GM21390 (cell line): Measurements from ENCODE around the gene LCP1.
"Not testable (repeated sequence)": the region's sequence is repeated elsewhere in the genome, so short reads cannot be mapped to it uniquely, and the experiment has no call there.

ENCODE experiments used
- ATAC-seq: cut with Tn5 transposase; IDR thresholded peaks from one replicate; pipeline ENCODE4 v1.9.1; 2021; ENCODE audit not compliant: unreplicated experiment

The LCP1 gene

DNA sequence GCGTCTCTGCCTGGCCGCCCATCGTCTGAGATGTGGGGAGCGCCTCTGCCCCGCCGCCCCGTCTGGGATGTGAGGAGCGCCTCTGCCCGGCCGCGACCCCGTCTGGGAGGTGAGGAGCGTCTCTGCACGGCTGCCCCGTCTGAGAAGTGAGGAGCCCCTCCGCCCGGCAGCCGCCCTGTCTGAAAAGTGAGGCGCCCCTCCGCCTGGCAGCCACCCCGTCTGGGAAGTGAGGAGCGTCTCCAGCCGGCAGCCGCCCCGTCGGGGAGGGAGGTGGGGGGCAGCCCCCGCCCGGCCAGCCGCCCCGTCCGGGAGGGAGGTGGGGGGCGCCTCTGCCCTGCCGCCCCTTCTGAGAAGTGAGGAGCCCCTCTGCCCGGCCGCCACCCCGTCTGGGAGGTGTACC, 19.2 kb downstream of the LCP1 start:
- ATAC-seq: not testable (repeated sequence)

DNA sequence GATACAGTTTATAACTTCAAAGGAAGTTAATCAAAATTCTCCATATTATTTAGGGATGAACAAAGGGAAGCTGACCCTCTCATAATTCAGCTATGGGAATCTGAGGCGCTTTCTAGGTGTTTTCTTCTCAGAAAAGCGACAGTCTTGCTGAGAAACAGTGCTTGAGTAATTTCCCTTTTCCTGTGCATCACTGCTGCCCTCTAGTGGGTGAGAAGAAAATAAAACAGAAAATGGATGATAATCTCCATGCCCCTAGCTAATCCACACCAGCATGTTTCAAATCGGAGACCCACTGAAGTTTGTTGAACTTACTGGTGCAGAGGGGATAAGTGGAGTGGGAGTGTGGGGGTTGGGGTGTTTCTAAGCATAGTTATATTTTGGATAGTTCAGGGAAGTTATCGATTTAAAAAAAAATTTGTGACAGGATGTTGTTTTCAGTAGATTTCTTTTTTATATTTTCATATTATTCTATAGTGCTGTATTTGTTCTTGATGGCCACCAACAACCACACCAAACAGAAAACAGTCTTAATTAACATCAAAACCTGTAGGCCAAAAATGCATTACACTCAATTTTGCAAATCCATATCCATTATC, 21.4 kb downstream of the LCP1 start:
- no peak for ATAC-seq

DNA sequence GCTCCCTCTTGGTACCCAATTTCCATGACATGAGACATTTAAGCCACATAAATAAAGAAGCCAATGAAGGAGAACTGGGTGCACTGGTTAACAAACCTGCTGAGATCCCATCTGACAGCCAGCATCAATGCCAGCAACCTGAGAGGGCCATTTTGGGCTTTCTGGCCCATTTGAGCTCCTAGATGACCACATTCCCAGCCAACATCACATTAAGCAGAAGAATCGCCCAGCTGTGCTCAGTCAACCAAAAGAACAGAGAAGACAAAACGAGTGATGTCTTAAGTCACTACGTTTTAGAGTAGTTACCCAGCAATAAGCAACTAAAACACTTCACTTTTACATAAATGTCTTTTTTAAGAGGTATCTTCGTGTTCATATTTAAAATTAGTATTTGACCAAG, 21.9 kb downstream of the LCP1 start:
- no peak for ATAC-seq

DNA sequence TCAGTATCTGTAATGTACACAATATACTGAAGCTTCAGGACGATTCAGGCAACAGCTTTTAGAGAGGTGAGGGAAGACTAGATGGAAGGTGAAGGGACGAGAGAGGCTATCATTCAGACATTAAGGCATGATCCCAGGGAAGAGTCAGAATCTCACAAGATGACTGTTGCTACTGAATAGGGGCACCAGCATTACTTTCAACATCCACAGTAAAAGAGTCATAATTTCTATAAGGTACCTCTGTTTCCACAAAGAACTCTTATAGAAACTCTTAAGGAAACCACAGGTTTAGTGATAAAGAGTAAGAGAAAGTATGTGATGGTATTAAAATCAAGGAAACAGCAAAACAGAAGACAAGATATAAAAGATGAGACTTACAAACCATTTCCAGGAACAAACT, 23.0 kb downstream of the LCP1 start:
- ATAC-seq: no peak

DNA sequence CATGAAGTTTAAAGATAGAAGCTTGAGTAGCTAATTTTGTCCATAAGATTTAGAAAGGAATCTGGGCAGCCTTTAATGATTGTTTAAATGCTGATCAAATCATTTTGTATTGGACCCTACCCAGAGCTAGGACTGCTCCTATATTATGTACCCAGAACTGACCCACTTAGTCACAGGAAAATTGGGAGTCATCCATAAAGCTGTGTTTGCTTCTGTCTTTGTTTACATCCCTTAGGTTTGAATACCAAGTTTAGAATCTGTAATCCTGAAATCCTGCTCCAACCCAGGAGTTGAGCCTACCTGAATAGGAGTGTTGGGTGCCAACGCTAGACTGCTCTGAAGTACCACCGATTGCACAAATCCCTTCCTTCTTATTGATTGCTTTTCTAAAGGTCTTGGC, 23.8 kb downstream of the LCP1 start:
- no peak for ATAC-seq

DNA sequence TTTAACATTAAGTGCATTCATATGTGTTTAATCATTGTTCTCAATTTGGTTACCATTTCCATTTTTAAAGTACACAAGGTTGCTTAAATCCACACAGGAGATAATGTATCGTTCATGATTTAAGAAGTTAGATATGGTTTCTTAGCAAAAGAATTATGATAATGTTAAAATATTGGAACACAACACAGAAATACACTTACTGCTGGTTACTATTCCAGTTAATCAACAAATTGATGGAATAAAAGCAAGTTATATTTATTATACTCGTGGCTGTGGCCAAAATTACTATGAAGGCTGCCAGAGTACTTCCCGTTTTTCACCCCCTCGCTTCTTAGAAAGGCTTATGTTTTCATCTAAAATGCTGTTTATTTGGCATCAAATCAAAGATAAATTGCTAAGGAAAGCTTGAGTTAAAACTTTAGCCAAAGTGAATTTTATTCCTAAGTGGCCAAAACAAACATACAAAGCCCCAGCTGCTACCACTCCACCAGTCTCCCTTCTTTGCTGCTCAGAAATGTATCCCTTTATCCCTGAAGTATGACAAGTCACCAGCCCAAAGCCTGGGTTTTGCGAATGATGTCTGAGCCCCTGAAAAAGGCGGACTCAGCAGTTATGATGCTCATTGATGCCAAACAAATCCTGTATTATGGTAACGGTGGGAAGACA, 27.7 kb downstream of the LCP1 start:
- ATAC-seq: no peak

DNA sequence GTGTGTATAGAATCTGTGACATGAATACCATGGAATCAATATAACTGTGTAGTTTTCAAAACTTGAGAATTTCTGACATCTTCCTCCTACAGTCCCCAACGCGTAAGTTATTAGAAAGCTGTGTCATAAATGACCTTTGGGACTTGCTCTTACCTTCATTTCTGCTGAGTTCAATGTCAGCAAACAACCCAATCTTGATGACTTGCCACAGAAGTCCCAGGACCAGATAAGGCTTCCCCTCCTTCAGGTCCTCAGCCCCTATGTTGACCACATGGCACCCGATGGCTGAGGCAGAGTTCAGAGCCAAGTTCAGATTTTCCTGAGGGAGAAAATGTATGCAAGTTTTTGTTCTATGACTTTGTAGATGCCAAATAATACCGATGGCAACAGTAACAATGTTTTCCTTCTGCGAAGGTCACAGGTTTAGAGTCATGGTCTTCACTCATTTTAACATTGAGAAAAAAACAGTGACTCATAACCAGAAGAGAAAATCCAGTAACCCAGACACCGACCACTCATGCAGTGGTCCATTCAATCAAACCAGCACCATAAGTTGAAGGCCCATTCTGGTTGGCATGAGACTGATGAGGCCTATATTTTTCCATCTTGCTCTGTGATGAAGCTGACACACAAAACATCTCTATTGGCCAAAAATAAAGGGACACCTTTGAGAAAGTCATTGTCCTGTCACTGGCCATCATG, 29.2 kb downstream of the LCP1 start:
- ATAC-seq: no peak

DNA sequence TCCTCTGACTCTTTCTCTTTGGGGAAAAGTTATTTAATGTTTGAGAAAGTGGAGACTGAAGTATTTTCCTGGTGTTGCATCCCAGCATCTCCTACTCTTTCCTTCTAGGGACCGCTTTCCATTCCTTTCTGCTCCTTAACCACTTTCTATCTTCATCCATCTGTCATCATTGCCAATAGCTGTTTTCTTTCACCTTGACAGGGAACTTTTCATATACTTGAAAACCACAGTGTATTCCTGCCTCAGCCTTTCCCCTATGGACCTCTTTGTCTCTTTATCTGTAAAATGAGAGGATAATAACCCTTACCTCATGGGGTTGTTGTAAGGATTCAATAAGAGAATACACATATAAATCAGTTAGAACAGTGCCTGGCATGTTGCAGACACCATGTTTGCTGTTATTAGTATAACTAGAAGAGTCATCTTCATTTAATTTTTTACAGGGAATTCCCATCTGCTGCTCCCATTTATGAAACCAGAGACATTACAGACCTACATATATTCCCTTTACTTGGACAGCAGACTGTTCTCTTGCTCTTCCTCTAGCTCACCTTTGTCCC, 31.8 kb downstream of the LCP1 start:
- ATAC-seq: no peak

DNA sequence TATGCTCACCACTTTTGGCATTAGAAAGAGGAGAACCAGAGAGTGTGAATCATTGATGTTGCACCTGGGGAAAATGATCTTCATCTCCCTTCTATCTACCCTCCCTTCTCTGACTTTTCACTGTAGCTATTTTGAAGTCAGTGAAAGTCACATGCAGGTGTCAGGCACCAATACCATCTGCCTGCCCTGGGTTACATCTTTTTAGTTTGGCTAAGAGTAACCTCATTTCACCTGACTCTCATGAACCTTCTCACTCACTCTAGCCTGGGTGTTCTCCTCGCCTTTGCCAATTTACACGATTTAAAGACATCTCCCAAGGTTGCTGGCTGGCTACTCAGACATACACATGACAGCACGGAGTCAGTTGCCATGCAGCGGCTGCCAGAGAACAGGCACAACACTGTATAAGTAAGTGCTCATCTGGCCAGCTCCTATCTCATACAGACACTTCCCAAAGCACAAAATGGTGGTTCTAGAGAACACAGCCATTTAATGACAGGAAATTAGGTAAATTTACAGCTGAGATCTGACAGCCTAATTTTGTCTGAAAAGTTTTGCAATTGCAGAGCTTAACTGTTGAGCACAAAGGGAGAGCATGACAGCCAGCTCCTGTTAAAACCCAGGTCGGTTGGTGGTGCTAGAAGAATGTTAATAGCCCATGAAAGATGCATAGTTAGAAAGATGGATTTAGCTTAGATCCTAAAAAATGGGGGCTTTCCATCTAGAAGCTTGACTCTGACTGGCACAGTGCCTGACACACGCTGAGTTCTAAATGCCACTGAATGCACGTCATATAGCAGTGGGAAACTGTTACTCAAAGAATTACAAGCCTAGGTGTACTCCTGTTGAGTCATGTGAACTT, 32.5 kb downstream of the LCP1 start:
- no peak for ATAC-seq

DNA sequence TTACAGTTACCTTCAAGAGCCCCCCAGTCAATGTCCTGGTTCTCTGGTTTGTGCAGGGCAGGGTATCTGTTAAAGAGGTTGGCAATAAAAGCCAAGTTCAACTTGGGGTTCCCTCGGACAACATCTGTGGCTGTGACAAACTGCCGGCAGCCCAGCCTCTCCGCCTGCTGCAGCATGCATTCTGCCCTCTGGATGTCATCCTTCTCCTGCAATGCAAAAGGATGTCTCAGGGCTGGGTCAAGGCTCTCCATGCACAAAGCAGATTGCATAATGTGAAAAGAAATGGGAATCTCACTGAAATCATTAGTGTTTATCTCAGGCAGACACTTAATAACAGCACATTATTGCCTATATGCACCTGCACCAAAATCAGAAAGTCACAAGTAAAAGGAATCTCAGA, 35.1 kb downstream of the LCP1 start:
- ATAC-seq: no peak

DNA sequence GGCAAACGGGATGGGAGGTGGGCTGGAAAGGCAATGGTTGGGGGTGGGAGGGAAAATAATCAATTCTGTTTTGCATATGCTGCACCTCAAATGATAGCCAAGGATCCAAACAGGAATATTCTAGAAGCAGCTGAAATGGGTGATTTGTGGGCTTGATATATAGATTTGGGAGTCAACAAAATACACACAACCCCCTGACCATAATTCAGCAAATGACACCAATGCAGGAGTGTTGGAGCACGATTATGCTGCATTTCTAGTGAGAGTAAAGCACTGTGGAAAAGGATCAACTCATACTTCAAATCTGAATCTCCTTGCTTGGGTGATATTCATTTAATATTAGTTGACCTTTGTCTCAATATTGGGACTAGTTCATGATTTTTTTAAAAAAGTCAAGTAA, 36.0 kb downstream of the LCP1 start:
- no peak for ATAC-seq

DNA sequence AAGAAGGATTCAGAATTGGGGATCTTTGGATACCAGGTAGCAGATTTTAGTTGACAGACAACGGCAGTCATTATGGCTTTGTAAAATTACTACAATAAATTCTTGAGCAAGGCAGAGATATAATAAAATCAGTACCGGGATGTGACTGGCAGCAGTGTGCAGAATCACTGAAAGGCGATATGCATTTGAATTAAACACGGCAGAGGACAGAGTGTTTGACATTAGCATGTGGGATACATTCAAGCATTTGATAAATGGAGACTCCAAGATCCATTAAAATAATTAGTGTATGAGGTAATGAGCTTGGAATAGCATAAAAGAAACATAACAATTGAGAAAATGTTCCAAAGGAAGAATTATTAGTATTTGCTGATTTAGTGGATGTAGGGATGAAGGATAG, 36.8 kb downstream of the LCP1 start:
- ATAC-seq: no peak

DNA sequence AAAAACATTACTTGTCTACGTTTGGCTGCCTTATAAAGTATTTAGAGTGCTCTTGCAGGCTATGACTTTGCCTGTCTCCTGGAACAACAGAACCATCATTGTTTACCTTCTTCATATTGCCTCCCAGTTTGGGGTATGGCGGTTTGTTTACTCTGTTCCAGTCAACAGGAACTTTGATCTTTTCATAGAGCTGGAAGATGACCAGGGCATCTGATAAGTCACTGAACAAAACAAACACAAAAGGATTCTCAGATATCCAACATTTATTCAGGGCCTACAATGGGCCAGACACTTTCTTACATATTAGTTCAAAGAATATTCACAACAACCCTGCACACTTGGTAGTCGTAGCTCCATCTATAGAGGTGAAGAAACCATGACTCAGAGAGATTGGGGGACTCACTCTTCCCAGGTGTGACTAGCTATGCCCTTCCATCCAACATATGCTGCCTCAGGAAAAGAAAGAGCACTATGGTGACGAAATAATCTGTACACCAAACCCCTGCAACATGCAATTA, 38.7 kb downstream of the LCP1 start:
- ATAC-seq: no peak

DNA sequence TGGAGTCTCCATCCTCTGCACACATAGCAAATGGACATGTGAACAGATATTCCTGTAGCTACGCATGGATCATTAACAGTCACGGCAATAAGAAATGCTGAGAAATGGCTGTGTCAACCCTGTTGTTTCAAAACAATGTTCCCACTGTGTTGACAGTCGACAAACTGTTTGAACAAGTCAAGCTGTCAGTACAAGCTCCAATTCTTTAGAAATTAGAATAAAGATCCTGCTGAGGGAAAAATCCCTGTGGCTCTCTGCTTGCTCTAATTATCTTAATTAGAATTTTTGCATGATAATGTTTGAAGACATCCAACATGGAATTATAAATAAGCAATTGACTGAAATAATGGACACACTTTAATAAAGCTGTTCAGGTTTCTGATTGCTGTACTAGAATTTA, 39.2 kb downstream of the LCP1 start:
- ATAC-seq: no peak

DNA sequence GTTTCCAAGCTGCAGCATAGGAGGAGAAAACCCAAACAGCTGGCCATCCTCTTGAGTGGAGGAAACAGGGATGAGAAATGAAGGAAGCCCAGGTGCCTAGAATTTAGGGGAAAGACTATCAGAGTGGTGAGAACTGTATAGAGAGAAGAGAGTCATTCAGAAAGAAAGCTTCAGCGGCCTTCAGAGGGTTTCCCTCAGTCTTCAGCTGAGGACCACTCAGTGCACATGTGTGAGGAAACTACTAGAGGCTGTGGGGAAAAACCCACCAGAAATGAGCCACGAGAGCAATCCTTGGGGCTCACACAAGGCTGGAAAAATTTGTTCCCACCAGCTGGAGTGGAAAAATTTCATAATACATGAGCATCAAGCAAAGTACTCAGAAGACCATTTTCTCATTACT, 41.9 kb downstream of the LCP1 start:
- ATAC-seq: no peak

DNA sequence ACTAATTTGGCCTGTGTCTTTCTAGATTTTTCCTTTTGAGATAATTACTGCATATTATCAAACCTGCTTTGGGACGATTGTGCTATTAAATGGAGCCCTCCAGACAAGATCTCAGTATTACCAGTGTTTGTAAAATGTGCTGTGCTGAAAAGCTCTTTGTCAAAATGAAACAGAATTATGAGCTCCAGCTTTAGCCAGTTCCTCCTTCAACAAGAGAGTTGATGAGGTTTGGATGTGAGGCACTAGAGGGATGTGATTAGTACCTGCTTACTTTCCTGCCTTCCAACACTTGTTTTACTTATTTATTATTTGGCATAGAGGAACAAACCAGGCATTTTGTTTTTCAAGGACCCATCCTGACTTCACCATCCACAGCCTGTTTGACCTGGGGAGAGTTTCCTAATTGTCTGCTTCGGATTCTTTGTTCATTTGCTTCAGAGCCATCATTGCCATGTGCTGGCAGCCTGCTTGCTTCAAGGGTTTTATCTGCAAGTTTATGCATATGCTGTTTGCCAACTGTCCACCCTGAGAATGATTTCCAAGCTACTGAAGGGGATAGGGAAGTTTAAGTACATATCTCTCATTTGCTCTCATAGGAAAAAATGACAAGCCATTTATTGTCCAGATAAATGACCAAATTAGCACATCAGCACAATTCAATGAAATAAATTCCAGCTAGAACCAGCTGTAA, 44.2 kb downstream of the LCP1 start:
- no peak for ATAC-seq

DNA sequence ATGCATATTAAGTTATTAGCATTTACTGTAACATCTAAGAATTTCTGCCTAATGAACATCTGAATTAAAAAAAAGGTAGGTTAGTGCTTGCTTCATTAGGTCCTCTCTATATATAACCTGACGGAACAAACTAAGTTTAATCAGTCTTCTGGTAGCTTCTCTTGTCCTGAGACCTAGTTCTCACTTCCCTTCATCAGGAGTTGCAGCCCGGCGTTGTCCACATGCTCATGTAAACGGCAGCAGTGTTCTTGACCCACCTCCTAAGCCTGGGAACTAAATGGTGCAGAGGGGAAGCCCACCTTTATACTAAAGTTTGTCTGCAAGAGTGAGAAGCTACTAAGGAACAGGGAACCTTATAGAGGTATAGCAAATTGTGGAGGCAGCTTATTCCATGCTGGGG, 45.3 kb downstream of the LCP1 start:
- ATAC-seq: no peak

DNA sequence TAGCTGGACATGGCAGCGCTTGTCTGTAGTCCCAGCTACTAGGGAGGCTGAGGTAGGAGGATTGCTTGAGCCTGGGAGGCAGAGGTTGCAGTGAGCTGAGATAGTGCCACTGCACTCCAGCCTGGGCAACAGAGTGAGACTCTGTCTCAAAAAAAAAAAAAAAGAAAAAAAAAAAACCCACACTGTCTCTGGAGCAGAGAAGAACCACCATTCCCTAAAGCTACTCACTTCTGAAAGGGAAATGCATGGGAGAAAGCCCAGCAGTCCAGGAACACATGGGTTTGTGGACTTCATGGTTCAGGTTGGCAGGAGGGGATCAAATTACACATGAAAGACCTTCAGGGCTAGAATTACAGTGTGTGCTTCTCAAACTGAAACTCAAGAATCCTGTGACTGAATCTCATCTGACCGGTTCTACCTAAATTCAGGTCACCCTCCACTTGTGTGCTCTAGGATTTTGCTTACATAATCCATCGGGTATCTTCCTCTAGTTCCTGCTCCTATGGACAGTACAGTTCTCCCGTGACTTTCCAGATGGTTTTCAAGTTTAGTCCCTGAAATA, 46.9 kb downstream of the LCP1 start:
- ATAC-seq: no peak

DNA sequence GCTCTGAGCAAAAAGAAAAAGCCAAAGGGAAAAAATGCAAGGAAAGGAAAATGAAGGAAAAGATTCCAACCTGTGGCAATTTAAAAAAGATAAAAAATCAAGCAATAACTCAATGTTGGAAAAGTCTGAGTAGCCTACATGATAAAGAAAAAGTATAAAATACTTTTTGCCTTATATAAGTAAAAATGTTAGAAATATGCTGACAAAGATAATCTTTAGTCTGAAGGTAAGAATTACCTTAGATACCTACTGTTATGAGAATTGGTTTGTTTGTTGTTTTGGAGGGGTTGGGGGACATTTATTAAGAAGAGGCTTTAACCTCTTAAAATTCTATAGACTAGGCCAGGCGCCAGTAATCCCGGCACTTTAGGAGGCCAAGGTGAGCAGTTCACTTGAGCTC, 47.5 kb downstream of the LCP1 start:
- ATAC-seq: no peak

DNA sequence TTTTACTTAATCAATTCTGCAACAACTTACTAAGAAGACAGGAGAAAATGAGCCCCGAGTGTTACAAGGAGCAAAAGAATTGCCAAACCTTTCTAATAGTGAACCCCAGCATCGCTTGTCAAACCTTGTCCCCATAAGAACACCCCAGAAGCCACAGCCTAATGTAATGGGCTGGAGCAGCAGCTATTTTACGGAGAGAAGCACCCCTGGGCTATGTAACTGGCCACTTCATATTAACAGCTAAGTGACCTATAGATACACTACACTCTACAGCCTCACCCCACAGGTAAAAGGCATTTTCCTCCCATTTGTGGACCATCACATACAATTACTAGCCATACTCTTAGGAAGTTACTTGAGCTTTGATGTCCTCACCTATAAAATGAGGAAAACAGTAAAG, 49.9 kb downstream of the LCP1 start:
- ATAC-seq: no peak
